ENCODE results near the gene COL8A2. TPM values are rescaled to one million over a fixed set of nuclear protein-coding genes. Genes with fewer than 3 reads are reported as not detected.

The COL8A2 gene
- polyA plus RNA-seq, 1 experiment, result 6.8 TPM

- no peaks in the 10 kb centered on the region for H3K36me3 ChIP-seq (ENCODE audit: control insufficient read depth, insufficient read depth, low read length)
- H3K27me3 ChIP-seq (ENCODE audit: control insufficient read depth, insufficient read depth, low read length), result peaks cover 3% of the 10 kb centered on the region; the same call in 1 of the 2 replicates
- DNase-seq (ENCODE audit: low read depth), result no peak
- CTCF ChIA-PET, result no interaction called here
- POLR2A ChIA-PET, result interaction anchor here (0.6 kb wide), 1 partner anchor 14 kb away, joined by 3 read pairs; no protein-coding TSS in a partner anchor
- no peak overlapping the region for H3K4me3 ChIP-seq (ENCODE audit: low read depth, low read length)
- TF ChIP-seq CTCF (IDR thresholded peaks at IDR 0.05; ENCODE audit: insufficient read depth, low read depth, low read length), result no peak
Measured at GRCh38 chr1:36126005-36126716, 1.1 kb upstream of the COL8A2 start.

- Histone ChIP-seq H3K36me3 (ENCODE audit: control insufficient read depth, insufficient read depth, low read length) (no peaks in the 10 kb centered on the region), H3K27me3 (ENCODE audit: control insufficient read depth, insufficient read depth, low read length) (peaks cover 3% of the 10 kb centered on the region; the same call in 1 of the 2 replicates), H3K4me3 (ENCODE audit: low read depth, low read length) (peak overlapping the region; percentile 12; the same call in 1 of the 2 replicates)
- DNase-seq (ENCODE audit: low read depth), result no peak
- POLR2A ChIA-PET, result no interaction called here
- CTCF ChIA-PET, result no interaction called here
- no peak for TF ChIP-seq CTCF (IDR thresholded peaks at IDR 0.05; ENCODE audit: insufficient read depth, low read depth, low read length)
Measured at GRCh38 chr1:36124404-36125128, 456 bp downstream of the COL8A2 start.

GRCh38 chr1:36123356-36123755 lies 1.7 kb downstream of the COL8A2 start:
- no peak overlapping the region for H3K4me3 ChIP-seq (ENCODE audit: low read depth, low read length)
- CTCF ChIA-PET, result no interaction called here
- POLR2A ChIA-PET, result no interaction called here

GRCh38 chr1:36122062-36123030 lies 2.7 kb downstream of the COL8A2 start:
- Histone ChIP-seq H3K4me3 (ENCODE audit: low read depth, low read length) (no peak overlapping the region), H3K27me3 (ENCODE audit: control insufficient read depth, insufficient read depth, low read length) (peaks cover 3% of the 10 kb centered on the region; the same call in 1 of the 2 replicates), H3K36me3 (ENCODE audit: control insufficient read depth, insufficient read depth, low read length) (no peaks in the 10 kb centered on the region)
- POLR2A ChIA-PET, result no interaction called here
- no peak for DNase-seq (ENCODE audit: low read depth)
- CTCF ChIA-PET, result no interaction called here
- no peak for TF ChIP-seq CTCF (IDR thresholded peaks at IDR 0.05; ENCODE audit: insufficient read depth, low read depth, low read length)

More at GRCh38 chr1:36123356-36123755, 1.7 kb downstream of the COL8A2 start:
- TF ChIP-seq CTCF (IDR thresholded peaks at IDR 0.05; ENCODE audit: insufficient read depth, low read depth, low read length), result no peak
- H3K27me3 ChIP-seq (ENCODE audit: control insufficient read depth, insufficient read depth, low read length), result peaks cover 3% of the 10 kb centered on the region; the same call in 1 of the 2 replicates
- DNase-seq (ENCODE audit: low read depth), result no peak
- no peaks in the 10 kb centered on the region for H3K36me3 ChIP-seq (ENCODE audit: control insufficient read depth, insufficient read depth, low read length)
